ENCODE measurements around the gene SNTG2.

DNA sequence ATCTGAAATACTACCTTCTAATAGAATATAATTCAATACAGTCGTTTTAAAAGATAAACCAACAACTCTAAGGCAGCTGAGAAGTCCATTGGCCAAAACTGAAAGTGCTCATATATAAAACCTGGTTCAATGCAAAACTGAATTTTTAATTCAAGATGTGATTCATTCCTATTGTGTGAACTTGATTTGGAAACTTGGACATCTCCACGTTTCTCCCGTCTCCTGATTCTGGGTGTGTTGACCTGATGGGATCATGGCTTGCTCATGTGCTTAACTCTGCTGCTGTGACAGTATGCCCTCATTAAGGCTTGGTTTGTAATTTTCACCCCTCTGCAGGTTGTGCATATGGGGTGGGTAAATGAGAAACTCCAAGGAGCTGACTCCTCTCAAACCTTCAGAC is 296.3 kb downstream of the SNTG2 start:
- TF ChIP-seq, protein P1, sequence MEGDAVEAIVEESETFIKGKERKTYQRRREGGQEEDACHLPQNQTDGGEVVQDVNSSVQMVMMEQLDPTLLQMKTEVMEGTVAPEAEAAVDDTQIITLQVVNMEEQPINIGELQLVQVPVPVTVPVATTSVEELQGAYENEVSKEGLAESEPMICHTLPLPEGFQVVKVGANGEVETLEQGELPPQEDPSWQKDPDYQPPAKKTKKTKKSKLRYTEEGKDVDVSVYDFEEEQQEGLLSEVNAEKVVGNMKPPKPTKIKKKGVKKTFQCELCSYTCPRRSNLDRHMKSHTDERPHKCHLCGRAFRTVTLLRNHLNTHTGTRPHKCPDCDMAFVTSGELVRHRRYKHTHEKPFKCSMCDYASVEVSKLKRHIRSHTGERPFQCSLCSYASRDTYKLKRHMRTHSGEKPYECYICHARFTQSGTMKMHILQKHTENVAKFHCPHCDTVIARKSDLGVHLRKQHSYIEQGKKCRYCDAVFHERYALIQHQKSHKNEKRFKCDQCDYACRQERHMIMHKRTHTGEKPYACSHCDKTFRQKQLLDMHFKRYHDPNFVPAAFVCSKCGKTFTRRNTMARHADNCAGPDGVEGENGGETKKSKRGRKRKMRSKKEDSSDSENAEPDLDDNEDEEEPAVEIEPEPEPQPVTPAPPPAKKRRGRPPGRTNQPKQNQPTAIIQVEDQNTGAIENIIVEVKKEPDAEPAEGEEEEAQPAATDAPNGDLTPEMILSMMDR (IDR thresholded peaks at IDR 0.05): no peak
- no peak for TF ChIP-seq EP300 (IDR thresholded peaks at IDR 0.05)
